Ramos (cell line): ENCODE results near the gene SLC2A4RG.

Experiments
- in situ Hi-C: fragments of 300-500 bp; cut with MboI; formaldehyde crosslinking; loops from one replicate; pipeline ENCODE4 v1.14.3; 2022; ENCODE audit warnings: low sequenced_read_pairs; ENCODE audit not compliant: unreplicated experiment

Gene SLC2A4RG

DNA sequence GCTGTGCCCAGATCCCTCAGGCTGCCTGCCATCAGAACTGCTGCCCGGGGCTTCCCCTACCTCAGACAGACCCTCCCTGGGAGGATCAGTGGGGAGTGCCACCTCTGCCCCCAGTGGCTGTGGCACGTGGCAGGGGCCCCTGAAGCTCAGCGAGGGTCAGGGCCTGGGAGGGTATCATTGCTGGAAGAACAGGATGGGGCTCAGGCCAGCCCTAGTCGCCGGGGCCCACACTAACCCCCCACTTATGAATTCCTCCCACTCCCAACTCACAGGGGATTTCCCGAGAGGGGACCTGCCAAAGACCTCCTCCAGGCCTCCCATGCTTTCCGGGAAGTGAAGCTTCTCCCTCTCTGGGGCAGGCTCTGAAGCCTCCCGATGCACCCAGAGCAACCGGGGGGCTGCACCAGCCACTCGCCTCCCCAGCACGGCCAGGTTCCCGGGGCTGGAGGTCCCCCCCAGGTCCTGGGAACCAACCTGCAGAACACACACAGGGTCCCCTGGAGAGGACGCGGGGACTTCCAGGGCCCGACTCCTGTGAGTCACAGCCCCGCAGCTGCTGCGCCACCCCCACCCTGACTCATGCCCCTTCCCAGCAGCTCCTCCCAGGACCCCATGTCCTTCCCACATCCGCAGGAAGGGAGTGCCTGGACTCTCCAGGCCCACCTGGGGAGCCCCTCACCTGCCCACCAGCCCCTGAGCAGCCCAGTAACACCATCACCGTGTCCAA lies 40.7 kb upstream of the SLC2A4RG start:
- in situ Hi-C loops: no loop called here

DNA sequence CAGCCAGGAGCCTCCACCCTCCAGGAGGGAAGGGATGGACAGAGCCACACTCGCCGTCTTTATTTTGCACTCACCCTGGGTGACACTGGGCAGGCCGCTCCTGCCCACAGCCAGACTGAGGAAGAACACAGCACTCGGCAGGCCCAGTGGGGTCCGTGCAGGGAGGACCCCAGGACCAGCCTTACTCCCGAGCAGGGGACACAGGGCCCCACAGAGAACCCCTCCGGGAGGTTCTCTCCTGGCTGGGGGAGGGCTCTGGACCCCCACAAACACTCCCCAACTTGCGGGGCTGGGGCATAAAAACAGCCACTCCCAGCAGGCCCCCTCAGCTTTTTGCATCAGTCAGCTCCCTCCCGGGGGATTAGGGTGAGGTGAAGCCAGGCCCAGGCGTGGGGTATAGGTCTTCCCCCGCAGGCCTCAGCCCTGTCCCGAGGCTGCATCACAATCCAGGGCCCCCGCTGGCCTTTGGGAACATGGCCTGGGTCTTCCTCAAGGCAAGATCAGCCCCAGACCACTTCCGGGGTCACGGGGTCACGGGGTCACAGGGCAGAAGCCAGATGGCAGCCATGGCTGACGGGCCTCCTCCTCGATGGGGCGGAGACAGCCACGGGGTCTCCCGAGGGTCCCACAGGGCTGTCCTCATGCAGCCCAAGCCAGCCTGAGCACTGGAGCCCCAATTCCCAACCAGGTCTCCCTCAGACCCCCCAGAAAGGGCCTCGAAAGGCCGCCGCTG lies 39.9 kb upstream of the SLC2A4RG start:
- in situ Hi-C loops: loop anchor here (10.0 kb wide), 1 partner anchor 155 kb away; no protein-coding TSS in a partner anchor

DNA sequence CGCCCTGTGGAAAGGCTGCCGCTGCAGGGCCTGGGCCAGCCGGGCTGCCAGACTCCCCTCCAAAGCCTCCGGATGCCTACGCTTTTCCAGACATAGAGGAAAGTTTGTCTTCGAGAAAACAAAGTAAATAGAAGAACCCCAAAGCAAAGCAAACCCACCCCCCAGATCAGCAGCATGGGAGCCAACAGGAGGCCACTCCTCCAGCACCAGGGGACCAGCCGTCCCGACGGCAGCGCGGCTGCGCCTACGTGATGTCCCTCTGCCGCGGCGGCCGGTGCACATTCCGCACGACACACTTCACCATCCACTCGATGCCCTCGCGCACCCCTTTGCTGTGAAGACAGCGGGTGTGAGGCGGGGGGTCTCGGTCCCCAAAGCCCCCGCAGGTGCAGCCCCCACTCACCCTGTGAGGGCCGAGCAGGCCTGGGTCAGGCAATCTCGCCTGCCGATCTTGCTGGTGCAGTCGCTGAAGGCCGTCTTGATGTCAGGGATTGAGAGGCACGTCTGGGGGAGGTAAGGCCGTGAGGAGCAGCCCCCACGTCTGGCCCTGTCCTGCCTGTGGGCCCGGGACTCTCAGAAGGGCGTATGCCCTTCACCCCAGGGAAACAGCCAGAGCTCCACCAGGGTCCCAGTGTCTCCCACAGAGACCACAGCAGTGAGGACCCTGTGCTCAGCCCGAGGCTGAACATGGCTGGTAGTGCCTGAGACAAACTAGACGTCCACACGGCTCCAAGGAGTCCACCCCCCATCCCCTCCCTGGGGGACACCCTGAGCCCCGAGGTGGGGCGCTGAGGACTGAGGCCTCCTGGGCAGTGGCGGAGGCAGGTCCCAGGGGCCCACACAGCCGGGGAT lies 39.2 kb upstream of the SLC2A4RG start:
- in situ Hi-C loops: loop anchor here (10.0 kb wide), 1 partner anchor 154 kb away; no protein-coding TSS in a partner anchor

- in situ Hi-C loops: loop anchor here (10.0 kb wide), 1 partner anchor 154 kb away; no protein-coding TSS in a partner anchor
Measured at GRCh38 chr20:63701051-63701328, 38.6 kb upstream of the SLC2A4RG start.

DNA sequence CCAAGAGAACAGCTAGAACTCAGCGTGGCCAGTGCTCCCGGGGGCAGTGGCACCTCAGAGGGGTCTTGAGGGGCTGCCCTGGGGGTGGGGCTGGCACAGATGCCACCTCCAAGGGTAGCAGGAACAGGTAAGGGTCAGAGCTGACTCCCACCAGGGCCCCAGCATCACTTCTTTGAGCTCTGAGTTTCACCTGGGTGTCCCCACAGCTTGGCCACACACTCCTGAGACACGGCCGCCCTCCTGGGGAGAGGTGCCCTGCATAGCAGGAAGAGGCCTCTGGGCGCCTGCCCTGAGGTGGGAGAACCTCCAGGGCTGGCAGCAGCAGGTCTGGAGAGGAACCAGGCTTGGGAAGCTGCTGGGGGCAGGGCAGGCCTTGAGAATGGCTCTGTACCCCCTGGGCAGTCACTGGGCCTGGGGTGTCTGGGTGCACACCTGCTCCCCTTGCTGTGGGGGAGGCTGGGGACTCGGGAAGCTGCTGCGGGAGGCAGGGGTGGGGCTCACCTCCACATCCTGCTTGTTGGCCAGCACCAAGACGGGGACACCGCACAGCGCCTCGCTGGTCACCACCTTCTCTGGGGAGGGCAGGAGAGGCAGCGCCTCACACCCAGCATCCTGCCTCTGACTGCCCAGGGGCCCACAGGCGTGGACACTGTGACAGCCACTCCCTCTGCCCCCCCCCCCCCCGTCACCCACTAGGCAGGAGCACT lies 38.1 kb upstream of the SLC2A4RG start:
- in situ Hi-C loops: loop anchor here (10.0 kb wide), 1 partner anchor 153 kb away; no protein-coding TSS in a partner anchor

DNA sequence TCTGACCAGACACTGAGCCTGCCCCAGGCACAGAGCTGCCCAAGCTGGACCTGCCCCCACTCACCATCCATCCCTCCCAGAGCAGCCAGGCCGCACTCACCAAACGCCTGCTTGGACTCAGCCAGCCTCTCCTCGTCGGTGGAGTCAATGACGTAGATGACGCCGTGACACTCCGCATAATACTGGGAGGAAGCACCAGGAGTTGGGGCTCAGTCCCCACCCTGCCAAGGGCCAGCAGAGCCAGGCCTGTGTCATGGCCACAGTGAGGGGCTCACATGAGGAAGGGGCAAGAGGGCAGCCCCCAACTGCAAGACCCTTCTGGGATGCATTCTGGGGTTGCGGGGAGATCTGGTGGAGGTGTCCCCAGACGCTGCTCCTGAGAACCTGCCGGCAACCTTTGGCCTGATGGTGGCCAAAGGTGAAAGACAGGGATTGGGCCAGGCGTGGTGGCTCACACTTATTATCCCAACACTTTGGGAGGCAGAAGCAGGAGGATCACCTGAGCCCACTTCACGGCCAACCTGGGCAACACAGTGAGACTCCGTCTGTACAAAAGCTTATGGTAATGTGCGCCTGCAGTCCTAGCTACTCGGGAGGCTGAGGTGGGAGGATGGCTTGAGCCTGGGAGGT lies 37.4 kb upstream of the SLC2A4RG start:
- in situ Hi-C loops: loop anchor here (10.0 kb wide), 1 partner anchor 153 kb away; no protein-coding TSS in a partner anchor

GRCh38 chr20:63702751-63703470 lies 36.7 kb upstream of the SLC2A4RG start:
- in situ Hi-C loops: loop anchor here (10.0 kb wide), 1 partner anchor 152 kb away; no protein-coding TSS in a partner anchor

GRCh38 chr20:63703471-63703975 lies 36.1 kb upstream of the SLC2A4RG start:
- in situ Hi-C loops: loop anchor here (10.0 kb wide), 1 partner anchor 151 kb away; no protein-coding TSS in a partner anchor

- in situ Hi-C loops: loop anchor here (10.0 kb wide), 1 partner anchor 151 kb away; no protein-coding TSS in a partner anchor
Measured at GRCh38 chr20:63703976-63704748, 35.4 kb upstream of the SLC2A4RG start.

- in situ Hi-C loops: loop anchor here (10.0 kb wide), 1 partner anchor 150 kb away; no protein-coding TSS in a partner anchor
Measured at GRCh38 chr20:63704749-63705117, 34.8 kb upstream of the SLC2A4RG start.

GRCh38 chr20:63705232-63706026 lies 34.1 kb upstream of the SLC2A4RG start:
- in situ Hi-C loops: loop anchor here (10.0 kb wide), 1 partner anchor 149 kb away; no protein-coding TSS in a partner anchor

DNA sequence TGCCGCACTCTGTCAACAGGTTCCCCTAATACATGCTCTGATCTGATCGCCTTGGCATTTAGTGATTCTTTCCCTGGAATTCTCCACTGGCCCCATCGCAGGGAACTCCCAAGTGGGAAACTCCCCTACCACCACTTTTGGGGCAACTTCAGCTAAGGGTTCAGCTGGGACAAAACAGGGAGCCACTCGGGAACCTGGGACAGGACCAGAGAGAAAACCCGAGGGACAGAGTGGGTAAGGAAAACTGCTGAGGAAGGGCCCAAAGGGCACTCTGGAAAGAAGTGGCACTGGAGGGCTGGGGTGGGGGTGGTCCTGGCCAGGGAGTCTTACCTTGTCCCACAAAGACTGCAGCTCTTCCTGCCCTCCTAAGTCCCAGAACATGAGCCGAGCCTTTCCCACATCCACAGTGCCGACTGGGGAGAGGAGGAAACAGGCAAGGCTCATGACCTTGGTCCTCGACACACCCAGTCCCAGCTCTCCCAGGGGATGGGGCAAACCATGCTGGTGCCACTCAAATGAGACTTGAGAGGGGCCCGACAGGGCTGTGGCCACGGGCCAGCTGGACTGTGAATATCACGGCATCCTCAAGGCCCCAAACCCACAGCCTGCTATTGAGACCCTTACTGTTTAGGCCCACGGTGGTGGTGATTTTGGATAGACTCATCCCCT lies 33.4 kb upstream of the SLC2A4RG start:
- in situ Hi-C loops: loop anchor here (10.0 kb wide), 1 partner anchor 149 kb away; no protein-coding TSS in a partner anchor

- in situ Hi-C loops: loop anchor here (10.0 kb wide), 1 partner anchor 148 kb away; no protein-coding TSS in a partner anchor
Measured at GRCh38 chr20:63706852-63707557, 32.6 kb upstream of the SLC2A4RG start.

DNA sequence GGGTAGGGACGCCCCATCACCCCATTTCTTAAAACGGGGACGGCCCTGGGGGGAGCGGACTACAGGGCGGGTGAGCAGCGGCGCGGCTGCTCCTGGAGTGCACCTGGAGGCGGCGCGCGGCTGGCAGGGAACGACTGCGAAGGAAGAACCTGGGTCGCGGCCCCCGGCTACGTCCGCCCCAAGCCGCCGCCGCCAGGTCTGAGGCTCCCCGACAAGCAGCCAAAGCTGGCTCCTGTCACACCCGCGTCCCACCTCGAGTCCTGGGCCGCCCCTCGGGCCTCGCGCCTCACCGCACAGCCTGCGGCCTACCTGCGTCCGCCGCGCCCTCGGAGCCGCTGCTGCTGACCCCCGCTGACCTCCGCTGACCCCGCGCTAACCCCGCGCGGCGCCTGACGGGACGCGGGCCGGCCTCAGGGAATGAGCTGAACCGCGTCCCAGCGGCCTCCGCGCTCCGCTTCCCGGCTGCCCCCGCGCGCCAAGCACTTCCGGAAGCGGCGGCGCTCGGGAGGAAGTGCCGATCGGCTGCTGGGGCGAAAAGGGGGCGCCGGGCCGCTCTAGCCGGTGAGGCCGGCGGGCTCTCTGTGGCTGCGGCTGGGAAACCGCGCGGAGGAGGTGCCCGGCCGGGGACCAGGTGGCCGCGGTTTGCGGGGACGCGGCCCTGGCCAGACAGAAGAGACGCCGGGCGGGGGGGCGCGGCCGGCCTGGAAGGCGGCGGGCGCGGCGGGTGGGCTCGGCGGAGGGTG lies 31.8 kb upstream of the SLC2A4RG start, which contains the start of the genes ARFRP1 and ZGPAT:
Gene ARFRP1, minus strand, starts transcription at position 419 of the 743 bp plus-strand sequence. CDS start 885 bp downstream, outside the sequence.
Gene ZGPAT, plus strand, starts transcription at position 482 of the 743 bp plus-strand sequence. CDS start 542 bp downstream, outside the sequence.
- in situ Hi-C loops: loop anchor here (10.0 kb wide), 1 partner anchor 147 kb away; no protein-coding TSS in a partner anchor
